Measurements from ENCODE around the gene SRPK3. TPM values are rescaled to one million over a fixed set of nuclear protein-coding genes. Genes with fewer than 3 reads are reported as not detected.

SRPK3 gene
- total RNA-seq (1.1 TPM), polyA plus RNA-seq (ENCODE audit: insufficient read depth, low read depth, low replicate concordance) (0.58 TPM)
- long read RNA-seq, donor 1: 0 reads
- long read RNA-seq, donor 2: 0 reads
- long read RNA-seq, donor 3: 0 reads
- long read RNA-seq, donor 4: 0 reads
- long read RNA-seq, donor 5: 0 reads
- long read RNA-seq, donor 6: 0 reads
- long read RNA-seq, donor 7: 0 reads
- long read RNA-seq, donor 8: 0 reads
- long read RNA-seq, donor 9: 0 reads
- long read RNA-seq, donor 10: 0 reads

DNA sequence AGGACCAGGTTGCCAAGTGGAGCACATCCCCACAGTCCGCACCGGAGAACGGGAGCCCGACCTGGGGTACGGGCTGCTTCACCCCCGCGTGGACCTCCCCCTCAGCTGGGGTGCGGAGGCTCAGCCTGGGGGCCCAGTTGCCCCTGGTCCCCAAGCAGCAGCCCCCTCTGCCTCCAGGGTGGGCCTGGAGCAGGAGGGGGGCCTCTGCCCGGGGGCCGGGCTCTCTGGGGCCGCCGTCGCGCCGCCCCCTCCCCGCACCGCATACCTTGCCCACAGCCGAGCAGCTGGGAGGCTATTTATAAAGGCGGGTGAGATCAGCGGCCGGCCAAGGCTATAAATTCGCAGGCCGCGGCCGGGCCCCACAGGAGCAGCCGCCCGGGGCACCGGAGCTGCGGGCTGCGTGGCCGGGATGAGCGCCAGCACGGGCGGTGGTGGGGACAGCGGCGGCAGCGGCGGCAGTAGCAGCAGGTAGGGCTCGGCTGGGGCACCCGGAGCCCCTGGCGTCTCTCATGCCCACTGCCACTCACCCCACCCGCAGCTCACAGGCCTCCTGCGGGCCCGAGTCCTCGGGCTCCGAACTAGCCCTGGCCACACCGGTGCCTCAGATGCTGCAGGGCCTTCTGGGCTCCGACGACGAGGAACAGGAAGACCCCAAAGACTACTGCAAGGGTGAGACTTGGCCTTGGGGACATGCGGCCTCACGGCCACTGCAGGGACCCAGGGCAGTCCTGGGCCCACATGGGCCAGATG, at the start of gene SRPK3:
Gene SRPK3, plus strand, starts transcription at position 364 of the 750 bp plus-strand sequence. Its CDS starts 46 bp downstream, at position 410.
- FAIRE-seq (no peak), DNase-seq (peak in 4 of 5 donors; percentile 52 to 78 (median 64))
- H3K9ac ChIP-seq (ENCODE audit: low read length in 3 of 3): no peak within 1 kb of the TSS
- no peak within 1 kb of the TSS for H3K27ac ChIP-seq (ENCODE audit: low read depth in 2 of 2, low read length in 2 of 2)
- no peaks in the 10 kb centered on the region for H3K4me1 ChIP-seq (ENCODE audit: control insufficient read depth in 2 of 3, insufficient read depth in 2 of 3, low read depth in 1 of 3, low read length in 3 of 3)
- H3K4me3 ChIP-seq (ENCODE audit: low read length in 3 of 3): no peak within 1 kb of the TSS
- no peaks in the 10 kb centered on the region for H3K27me3 ChIP-seq (ENCODE audit: control insufficient read depth, insufficient read depth, low read length)
- H3K9me3 ChIP-seq (ENCODE audit: control insufficient read depth in 2 of 3, insufficient read depth in 1 of 3, low read length in 3 of 3): no peaks in the 10 kb centered on the region
- intact Hi-C loops (cut with DNase I): no loop called here
- H3K36me3 ChIP-seq (ENCODE audit: control insufficient read depth in 2 of 3, insufficient read depth in 3 of 3, low read length in 3 of 3): no peaks in the 10 kb centered on the region
- TF ChIP-seq, protein P1, sequence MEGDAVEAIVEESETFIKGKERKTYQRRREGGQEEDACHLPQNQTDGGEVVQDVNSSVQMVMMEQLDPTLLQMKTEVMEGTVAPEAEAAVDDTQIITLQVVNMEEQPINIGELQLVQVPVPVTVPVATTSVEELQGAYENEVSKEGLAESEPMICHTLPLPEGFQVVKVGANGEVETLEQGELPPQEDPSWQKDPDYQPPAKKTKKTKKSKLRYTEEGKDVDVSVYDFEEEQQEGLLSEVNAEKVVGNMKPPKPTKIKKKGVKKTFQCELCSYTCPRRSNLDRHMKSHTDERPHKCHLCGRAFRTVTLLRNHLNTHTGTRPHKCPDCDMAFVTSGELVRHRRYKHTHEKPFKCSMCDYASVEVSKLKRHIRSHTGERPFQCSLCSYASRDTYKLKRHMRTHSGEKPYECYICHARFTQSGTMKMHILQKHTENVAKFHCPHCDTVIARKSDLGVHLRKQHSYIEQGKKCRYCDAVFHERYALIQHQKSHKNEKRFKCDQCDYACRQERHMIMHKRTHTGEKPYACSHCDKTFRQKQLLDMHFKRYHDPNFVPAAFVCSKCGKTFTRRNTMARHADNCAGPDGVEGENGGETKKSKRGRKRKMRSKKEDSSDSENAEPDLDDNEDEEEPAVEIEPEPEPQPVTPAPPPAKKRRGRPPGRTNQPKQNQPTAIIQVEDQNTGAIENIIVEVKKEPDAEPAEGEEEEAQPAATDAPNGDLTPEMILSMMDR (IDR thresholded peaks at IDR 0.05; ENCODE audit: borderline replicate concordance, extremely low read depth, insufficient read depth): no peak

- no peak overlapping the region for H3K9ac ChIP-seq (ENCODE audit: low read length in 3 of 3)
- H3K27ac ChIP-seq (ENCODE audit: low read depth in 2 of 2, low read length in 2 of 2): no peak overlapping the region
- FAIRE-seq (no peak), DNase-seq (no peak)
- H3K27me3 ChIP-seq (ENCODE audit: control insufficient read depth, insufficient read depth, low read length): no peaks in the 10 kb centered on the region
- TF ChIP-seq, protein P1 (IDR thresholded peaks at IDR 0.05; ENCODE audit: borderline replicate concordance, extremely low read depth, insufficient read depth): no peak
- no peaks in the 10 kb centered on the region for H3K36me3 ChIP-seq (ENCODE audit: control insufficient read depth in 2 of 3, insufficient read depth in 3 of 3, low read length in 3 of 3)
- intact Hi-C loops (cut with DNase I): no loop called here
- peaks cover 0 to 18% (median 8%) of the 10 kb centered on the region in 3 donors for H3K4me1 ChIP-seq (ENCODE audit: control insufficient read depth in 2 of 3, insufficient read depth in 2 of 3, low read depth in 1 of 3, low read length in 3 of 3)
- H3K9me3 ChIP-seq (ENCODE audit: control insufficient read depth in 2 of 3, insufficient read depth in 1 of 3, low read length in 3 of 3): no peaks in the 10 kb centered on the region
- no peak overlapping the region for H3K4me3 ChIP-seq (ENCODE audit: low read length in 3 of 3)
Measured at GRCh38 chrX:153731117-153731844, 49.6 kb upstream of the SRPK3 start.

DNA sequence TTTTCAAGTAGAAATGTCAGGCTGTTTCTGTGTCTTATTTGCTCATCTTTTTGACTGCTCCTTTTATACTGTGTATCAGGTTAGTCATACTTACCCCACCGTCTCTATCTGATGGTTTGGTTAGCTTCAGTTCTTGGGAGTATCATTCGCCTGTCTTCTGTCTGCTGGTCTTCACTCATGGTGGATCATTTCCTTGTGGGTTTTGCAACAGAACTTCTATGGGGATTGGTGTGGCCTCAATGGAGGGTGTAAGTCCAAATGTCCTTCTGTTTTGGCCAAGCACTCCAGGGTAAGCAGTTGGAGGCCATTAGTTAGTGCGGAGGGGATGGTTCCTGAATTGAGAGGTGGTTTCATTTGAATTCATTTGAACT, 49.0 kb upstream of the SRPK3 start:
- H3K36me3 ChIP-seq (ENCODE audit: control insufficient read depth in 2 of 3, insufficient read depth in 3 of 3, low read length in 3 of 3): no peaks in the 10 kb centered on the region
- no peaks in the 10 kb centered on the region for H3K9me3 ChIP-seq (ENCODE audit: control insufficient read depth in 2 of 3, insufficient read depth in 1 of 3, low read length in 3 of 3)
- no peak overlapping the region for H3K9ac ChIP-seq (ENCODE audit: low read length in 3 of 3)
- TF ChIP-seq, protein P1 (IDR thresholded peaks at IDR 0.05; ENCODE audit: borderline replicate concordance, extremely low read depth, insufficient read depth): no peak
- intact Hi-C loops (cut with DNase I): no loop called here
- H3K4me3 ChIP-seq (ENCODE audit: low read length in 3 of 3): no peak overlapping the region
- H3K4me1 ChIP-seq (ENCODE audit: control insufficient read depth in 2 of 3, insufficient read depth in 2 of 3, low read depth in 1 of 3, low read length in 3 of 3): peaks cover 0 to 12% (median 8%) of the 10 kb centered on the region in 3 donors
- DNase-seq (no peak), FAIRE-seq (no peak)
- H3K27me3 ChIP-seq (ENCODE audit: control insufficient read depth, insufficient read depth, low read length): no peaks in the 10 kb centered on the region
- no peak overlapping the region for H3K27ac ChIP-seq (ENCODE audit: low read depth in 2 of 2, low read length in 2 of 2)

All from kidney (tissue), 22 donors.